ENCODE results near the gene SEMA3E.

GRCh38 chr7:83426325-83426724 is 222.6 kb downstream of the SEMA3E start:
- TF ChIP-seq GATA3 (IDR thresholded peaks at IDR 0.05; ENCODE audit: low read depth, low read length) (no peak), GATA2 (IDR thresholded peaks at IDR 0.05; ENCODE audit: low read depth, low read length) (no peak)
